Mammary epithelial cell (primary cell): ENCODE results near the gene STK11IP.

Source experiments
- CTCF ChIP-seq, 2 donors: IDR thresholded peaks in 1 of 2; conservative IDR thresholded peaks in 1 of 2; 2 replicates each; pipeline ENCODE4 v1.5.1; 2011 to 2012; ENCODE audit warnings: inconsistent platforms in 2 of 2, low read length in 2 of 2, mild to moderate bottlenecking in 2 of 2, control low read depth in 1 of 2, low read depth in 1 of 2; ENCODE audit not compliant: insufficient read depth in 1 of 2; ENCODE audit errors: extremely low read depth in 1 of 2
- EZH2 ChIP-seq: IDR thresholded peaks from 2 replicates; pipeline ENCODE4 v1.6.1; 2012; ENCODE audit warnings: low read length, inconsistent platforms, borderline replicate concordance

DNA sequence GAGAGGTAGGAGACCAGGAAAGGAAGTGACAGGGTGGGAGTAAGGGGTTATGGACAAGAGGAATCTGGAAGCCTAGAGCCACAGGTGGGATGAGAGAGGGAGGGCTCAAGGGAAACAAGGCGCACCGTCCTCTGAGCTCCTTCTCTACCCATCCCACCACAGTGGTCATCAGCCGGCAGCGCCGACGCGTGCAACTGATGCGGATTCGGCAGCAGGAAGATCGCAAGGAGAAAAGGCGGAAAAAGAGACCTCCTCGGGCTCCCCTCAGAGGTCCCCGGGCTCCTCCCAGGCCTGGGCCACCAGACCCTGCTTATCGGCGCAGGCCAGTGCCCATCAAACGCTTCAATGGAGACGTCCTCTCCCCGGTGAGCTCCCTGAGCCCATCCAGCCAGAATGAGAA is 48.7 kb upstream of the STK11IP start:
- TF ChIP-seq CTCF (conservative IDR thresholded peaks at IDR 0.05 in 1 of 2, IDR thresholded peaks at IDR 0.05 in 1 of 2; ENCODE audit: extremely low read depth in 1 of 2, insufficient read depth in 1 of 2, low read depth in 1 of 2, low read length in 2 of 2) (no peak), EZH2 (no peak)
